NOMO-1 treated with dmso at 0.1 percent for 144 hours (cell line): Measurements from ENCODE around the gene HCN2.

Experiments
- DNase-seq: peaks from one replicate; lab custom pipeline; 2025; ENCODE audit not compliant: unreplicated experiment; lab: John Stamatoyannopoulos, UW

Gene HCN2

GRCh38 chr19:633786-634639 is 44.3 kb downstream of the HCN2 start:
- DNase-seq, result no peak

- no peak for DNase-seq
Observed at GRCh38 chr19:634975-635652, 45.4 kb downstream of the HCN2 start.

GRCh38 chr19:638906-639252 is 49.2 kb downstream of the HCN2 start:
- DNase-seq, result no peak

DNA sequence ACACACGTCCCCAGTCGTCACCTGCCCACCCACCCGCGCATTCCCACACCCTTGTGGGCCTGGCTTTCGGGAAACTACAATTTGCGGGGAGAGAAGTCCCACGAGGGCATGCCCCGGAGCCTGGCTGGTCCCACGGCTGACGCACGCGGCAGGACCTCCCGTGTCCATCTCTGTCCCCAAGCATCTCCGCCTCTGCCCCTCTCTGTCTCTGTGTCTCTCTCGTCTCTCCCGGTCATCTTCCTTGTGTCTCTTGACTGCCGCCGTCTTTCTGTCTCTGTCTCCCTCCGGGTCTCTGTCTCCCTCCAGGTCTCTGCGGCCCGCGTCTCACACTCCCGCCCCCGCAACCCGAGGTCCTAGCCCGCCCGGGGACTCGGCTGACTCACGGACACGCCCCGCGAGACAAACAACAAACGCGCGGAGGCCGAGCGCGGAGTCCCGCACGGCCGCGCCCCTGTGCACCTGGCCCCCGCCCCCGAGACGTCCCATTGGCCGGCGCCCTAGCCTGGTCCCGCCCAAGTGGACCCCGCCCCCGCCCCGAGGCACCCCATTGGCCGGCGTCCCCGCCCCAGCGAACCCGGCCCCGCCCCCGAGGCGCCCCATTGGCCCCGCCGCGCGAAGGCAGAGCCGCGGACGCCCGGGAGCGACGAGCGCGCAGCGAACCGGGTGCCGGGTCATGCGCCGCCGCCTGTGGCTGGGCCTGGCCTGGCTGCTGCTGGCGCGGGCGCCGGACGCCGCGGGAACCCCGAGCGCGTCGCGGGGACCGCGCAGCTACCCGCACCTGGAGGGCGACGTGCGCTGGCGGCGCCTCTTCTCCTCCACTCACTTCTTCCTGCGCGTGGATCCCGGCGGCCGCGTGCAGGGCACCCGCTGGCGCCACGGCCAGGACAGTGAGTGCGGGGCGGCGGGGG is 49.8 kb downstream of the HCN2 start, which contains the start of gene FGF22:
FGF22 (plus strand) TSS at position 627 of the 908 bp plus-strand sequence; CDS start at position 674, 47 bp downstream.
- peak; percentile 62 for DNase-seq

DNA sequence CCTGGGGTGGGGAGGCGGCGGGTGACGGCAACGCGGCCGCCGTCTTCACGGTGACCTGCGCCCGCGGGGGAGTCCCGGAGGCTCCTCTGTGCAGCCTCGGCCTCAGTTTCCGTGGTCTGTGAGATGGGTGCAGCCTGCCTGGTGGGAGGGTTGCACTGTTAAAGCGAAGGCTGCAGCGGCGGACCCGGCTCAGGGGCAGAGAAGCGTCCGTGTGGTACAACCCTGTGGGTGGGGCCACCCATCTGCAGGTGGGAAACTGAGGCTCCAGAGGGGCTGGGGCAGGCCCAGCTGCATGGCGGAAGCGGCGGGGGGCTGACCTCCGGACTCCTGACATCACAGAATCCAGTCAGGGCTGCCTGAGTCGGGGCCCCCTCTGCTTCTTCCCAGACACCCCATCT is 50.5 kb downstream of the HCN2 start:
- no peak for DNase-seq

GRCh38 chr19:640606-641189 is 51.0 kb downstream of the HCN2 start:
- no peak for DNase-seq

DNA sequence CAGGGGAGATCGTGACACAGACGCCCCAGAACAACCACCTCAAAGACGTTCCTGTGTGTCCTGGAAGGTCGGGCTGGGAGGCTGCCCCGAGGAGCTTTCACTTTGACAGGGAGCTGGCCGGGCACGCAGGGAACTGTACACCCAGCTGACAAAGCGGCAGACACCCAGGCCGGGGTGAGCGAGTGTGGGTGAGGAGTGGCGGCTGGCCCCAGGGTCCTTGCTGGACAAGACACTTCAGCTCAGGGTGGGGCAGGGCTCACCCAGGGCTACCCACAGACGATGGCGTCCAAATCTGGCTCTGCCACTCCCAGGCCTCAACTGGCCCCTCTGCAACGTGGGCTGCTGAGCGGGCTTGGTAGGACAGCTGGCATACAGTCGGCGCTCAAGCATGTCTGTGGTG is 52.0 kb downstream of the HCN2 start:
- no peak for DNase-seq

DNA sequence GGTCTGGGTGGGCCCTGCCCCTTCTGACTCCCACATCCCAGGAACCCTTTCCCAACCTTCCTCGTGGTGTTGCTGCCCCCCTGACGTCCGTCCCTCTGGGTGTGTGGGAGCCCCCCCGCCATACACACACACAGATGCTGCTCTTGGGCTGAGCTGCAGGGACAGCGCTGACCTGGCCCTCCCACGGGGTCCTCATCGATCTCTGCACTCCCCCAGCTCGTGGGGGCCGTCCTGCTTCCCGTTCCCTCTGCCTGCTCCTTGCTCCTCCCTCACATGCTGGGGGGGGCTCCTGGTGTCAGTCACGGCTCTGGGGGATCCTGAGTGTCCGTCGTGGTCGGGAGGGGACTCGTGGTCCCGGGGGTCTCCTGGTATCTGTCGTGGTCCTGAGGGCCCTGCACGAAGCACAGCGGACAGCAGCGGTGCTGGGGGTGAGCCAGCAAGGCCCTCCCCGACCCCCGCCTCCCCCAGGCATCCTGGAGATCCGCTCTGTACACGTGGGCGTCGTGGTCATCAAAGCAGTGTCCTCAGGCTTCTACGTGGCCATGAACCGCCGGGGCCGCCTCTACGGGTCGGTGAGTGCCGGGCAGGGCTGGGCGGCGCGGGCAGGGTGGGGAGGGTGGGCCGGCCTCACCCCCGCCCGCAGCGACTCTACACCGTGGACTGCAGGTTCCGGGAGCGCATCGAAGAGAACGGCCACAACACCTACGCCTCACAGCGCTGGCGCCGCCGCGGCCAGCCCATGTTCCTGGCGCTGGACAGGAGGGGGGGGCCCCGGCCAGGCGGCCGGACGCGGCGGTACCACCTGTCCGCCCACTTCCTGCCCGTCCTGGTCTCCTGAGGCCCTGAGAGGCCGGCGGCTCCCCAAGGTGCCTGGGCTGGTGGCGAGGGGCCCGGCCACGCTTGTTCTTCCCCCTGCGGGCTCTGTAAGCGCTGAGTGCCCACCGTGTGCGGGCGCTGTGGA is 53.4 kb downstream of the HCN2 start:
- no peak for DNase-seq

DNA sequence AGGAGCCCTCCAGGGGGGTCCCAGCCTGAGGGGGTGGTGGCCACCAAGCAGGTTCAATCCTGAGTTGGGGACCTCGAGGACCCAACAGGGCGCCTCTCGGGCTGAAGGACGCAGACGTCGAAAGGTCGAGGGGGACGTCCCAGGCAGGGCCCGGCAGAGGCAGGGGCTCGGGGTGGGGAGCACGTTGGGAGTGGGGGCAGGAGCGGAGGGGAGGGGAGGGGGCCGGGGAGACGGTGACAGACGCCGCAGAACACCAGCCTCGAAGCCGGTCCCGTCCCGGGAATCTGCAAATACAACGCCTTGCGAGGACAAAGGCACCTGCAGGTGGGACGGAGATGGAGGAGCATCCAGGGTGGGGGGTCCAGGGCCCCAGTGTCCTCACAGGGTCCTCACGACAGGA is 54.1 kb downstream of the HCN2 start:
- no peak for DNase-seq

GRCh38 chr19:644363-644762 is 54.7 kb downstream of the HCN2 start:
- DNase-seq, result no peak

DNA sequence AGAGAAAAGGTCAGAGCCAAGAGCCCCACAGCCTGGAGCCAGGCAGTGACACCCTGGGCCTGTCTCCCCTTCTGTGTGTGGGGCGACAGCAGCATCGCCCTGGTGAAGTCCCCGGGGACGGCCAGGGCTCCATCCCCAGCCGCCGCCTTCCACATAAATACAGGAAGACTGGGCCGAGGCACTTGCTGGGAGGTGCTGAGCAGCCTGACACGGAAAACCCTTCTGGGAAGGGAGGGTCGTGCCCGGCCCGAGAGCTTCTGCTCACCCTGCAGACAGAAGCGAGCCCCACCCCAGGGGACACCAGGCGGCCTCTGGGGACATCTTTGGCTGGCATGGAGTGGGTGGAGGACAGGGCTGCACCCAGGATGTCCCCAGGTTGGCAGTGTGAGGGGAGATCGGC is 55.1 kb downstream of the HCN2 start:
- no peak for DNase-seq

DNA sequence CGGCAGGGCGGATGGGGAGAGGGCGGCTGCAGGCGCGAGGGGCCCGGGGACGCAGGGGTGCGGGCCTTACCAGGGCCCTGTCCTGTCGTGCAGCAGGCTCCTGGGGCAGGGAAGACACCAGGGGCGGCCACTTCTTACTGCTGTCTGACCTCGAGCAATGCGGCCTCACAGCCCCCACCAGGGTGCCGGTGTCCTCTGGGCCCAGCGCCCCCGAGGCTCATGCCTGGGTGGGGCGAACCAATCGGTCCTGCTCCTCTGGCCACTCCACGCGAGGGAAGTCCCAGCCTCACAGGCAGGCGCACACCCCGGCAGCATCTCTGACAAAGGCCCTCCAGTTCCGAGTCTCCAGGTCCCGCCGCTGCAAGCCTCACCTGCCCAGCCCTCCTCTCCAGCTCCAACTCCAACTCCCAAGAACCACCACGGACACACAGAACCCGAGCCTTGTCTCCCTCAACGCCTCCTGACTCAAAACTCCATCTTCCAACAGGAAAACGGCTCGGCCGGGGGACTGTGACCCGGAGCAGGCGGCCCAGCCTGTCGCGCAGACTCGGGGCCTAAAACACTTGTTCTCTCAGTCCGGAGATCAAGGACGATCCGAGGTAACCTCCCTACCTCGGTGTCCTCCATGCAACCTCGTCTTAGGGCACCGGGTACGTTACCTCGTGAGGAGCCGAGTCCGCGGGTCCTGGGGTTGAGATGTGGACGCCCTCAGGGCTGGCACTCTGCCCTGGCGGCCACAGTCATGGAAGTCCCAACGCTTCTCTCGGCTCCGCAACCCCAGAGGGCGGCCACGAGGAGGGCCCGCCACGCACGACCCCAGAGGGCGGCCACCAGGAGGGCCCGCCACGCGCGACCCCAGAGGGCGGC is 56.5 kb downstream of the HCN2 start:
- no peak for DNase-seq

DNA sequence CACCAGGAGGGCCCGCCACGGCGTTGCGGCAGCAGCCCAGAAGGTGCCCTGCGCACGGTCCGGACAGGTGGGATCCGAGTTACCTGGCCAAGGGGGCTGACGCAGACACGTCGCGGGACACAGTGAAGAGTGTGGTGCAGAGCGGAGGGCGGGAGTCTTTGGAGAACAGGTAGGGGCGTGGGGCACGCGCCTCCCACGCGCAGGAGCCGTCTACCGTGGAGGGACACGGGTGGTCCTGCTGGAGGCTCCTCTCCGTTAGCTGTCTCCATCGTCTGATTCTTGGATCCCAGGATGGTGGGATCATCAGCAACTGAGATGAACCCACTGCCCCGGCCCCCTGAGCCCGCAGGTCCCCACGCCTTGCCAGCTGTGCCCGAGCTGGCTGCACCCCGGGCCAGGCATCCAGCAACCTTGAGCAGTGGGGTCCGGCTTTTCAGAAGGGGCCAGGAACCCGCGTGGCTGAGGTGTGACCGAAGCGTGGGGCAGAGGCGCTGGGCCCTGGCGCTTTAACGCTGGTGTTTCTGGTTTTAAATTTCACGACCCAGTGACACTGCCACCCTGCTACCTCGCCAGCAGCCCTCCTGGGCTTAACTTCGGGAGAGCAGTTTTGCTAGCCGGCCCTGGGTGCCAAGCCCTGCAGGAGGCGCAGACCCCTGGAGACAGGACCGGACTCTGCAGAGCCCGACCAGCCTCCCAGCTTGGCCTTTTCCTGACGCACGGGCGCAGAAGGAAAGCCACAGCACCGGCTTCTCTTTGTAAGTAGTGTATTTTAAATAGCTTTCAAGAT is 57.3 kb downstream of the HCN2 start:
- DNase-seq, result no peak

DNA sequence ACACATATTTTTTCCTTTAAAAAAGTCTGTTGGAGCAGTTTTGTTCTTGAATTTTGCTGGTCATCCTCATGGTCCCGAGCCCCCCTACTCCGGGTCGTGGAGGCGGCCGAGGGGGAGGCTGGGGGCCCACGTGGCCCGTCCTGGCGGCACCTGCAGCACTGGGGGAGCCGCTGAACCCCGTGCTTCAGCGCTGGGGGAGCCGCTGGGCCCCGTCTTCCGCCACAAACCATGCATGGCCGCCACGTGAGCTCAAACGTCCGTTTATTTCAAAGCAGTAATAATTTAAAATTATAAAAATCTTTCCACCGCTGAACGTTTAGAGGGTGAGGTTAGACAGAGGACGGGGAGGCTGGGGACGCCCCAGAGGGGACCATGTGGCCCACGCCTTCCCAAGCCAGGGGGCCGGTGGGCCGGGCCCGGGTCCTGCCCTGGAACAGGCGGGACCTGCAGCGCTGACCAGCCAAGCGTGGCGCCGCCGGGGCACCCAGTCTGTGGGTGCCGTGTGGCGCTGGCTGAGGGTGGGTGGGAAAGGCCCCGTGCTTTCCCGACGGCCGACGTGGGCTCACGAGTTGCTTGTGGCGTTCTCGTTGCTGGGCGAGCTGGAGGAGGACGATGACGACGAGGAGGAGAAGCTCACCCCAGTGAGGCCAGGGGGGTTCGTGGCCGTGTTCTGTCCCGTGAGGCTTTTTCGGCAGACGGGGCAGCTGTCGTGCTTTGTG is 58.0 kb downstream of the HCN2 start:
- DNase-seq, result no peak

DNA sequence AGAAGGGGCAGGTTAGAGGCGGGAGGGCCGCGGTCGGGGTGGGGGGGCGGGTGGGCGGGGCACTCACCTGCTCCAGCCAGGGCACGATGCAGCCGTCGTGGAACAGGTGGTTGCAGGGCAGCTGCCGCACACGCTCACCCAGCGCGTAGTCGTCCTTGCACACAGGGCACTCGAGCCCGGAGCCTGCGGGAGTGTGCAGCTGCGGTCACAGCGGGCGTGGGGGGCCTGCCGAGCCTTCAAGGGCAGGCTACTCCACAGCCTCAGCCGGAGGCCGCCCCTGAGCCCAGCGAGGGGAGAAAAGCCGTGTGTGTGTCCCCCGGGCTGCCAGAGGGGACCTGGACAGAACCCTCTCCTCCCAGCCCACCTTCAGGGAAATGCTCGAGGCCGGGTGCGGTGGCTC is 58.6 kb downstream of the HCN2 start:
- DNase-seq, result no peak

DNA sequence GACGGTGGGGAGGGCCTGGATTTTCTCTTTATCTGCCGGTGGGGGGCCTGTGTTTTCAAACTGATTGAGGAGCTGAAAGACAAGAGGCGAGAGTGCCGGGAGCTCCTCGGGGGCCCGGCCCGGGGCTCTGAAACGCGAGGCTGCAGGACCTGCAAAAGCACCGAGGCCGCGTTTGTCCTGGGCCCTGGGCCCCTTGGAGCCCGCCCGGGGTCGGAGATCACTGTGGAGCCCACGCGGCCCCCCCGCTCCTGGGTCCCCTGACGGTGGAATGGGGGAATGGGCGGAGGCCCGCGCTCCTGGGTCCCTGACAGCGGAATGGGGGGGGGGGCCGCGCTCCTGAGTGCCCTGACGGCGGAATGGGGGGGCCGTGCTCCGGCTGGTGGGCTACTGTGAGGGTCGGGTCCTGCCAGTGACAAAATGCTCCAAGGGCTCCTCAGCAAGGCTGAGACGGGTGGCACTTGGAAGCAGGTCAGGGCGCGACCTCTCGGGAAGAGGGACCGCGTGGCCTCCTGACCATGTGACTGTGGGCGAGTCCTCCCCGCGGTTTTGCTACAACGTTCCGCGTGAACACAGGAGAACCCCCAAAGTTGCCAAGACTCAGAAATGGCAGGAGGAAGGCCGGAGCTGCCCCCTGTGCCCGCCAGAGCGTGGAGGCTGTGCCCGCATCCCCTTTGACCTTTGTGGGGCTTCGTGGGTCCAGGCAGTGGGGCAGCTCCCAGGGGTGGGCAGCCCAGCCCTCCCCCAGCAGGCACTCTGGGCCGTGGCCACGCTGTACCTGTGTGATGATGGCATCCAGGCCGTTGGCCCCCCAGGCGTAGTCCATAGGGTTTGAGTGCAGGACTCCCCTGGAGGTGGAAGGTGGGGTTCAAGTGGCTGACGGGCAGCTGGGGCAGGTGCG is 59.5 kb downstream of the HCN2 start:
- no peak for DNase-seq

DNA sequence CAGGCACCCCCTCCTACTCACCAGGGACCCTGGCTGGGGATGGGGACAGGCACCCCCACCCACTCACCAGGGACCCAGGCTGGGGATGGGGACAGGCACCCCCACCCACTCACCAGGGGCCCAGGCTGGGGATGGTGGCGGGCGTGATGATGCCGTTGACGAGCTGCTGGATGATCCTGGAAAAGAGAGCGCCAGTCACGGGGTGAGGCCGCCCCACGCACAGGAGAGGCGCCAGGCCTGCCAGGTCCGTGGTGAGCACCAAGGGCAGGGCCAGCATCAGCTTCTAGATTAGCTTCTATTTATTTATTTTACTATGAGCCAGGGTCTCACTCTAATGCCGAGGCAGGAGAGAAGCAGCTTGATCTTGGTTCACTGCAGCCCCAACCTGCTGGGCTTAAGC is 60.4 kb downstream of the HCN2 start:
- no peak for DNase-seq
